Smooth muscle cell of the brain vasculature (primary cell): ENCODE results near the gene GAB3.

ENCODE experiments used
- DNase-seq: peaks from one replicate; pipeline ENCODE4 v3.0.0-alpha.2; 2012; ENCODE audit warnings: low read depth, low spot score

GAB3 gene, protein sequence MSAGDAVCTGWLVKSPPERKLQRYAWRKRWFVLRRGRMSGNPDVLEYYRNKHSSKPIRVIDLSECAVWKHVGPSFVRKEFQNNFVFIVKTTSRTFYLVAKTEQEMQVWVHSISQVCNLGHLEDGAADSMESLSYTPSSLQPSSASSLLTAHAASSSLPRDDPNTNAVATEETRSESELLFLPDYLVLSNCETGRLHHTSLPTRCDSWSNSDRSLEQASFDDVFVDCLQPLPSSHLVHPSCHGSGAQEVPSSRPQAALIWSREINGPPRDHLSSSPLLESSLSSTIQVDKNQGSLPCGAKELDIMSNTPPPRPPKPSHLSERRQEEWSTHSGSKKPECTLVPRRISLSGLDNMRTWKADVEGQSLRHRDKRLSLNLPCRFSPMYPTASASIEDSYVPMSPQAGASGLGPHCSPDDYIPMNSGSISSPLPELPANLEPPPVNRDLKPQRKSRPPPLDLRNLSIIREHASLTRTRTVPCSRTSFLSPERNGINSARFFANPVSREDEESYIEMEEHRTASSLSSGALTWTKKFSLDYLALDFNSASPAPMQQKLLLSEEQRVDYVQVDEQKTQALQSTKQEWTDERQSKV

GRCh38 chrX:154750301-154751202 is at the start of gene GAB3:
Gene GAB3, minus strand, starts transcription at chrX:154751077. Its CDS starts 52 bp downstream, at chrX:154751025.
- DNase-seq: no peak

GRCh38 chrX:154799556-154800348 is 48.9 kb upstream of the GAB3 start:
- peak; percentile 32 for DNase-seq

GRCh38 chrX:154797006-154797405 is 46.1 kb upstream of the GAB3 start:
- DNase-seq: no peak

- no peak for DNase-seq
Measured at GRCh38 chrX:154795016-154795415, 44.1 kb upstream of the GAB3 start.

GRCh38 chrX:154793084-154793795 is 42.4 kb upstream of the GAB3 start:
- no peak for DNase-seq

GRCh38 chrX:154791939-154792338 is 41.1 kb upstream of the GAB3 start:
- no peak for DNase-seq

- no peak for DNase-seq
Measured at GRCh38 chrX:154791467-154791866, 40.6 kb upstream of the GAB3 start.

DNA sequence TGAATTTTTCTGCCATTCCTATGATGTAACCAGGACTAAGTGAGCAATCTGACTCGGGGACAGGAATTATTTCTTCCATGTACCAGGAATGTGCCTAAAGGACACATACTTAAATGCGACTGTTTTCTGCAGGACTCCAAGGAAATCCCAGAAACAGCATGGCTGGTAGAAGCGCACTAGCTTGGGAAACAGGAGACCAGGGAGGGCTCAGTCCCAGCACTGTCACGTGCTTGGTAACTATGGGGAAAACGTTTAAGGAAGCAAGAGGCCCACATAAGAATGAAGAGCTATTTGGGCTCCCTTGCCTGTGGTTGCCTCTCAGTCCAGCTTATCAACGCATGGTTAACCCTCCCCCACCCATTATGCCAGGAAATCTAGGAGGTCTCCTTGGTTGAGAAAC is 34.8 kb upstream of the GAB3 start:
- no peak for DNase-seq

- DNase-seq: no peak
Measured at GRCh38 chrX:154784149-154784995, 33.5 kb upstream of the GAB3 start.

- DNase-seq: no peak
Measured at GRCh38 chrX:154780968-154781367, 30.1 kb upstream of the GAB3 start.

- no peak for DNase-seq
Measured at GRCh38 chrX:154779261-154779660, 28.4 kb upstream of the GAB3 start.

DNA sequence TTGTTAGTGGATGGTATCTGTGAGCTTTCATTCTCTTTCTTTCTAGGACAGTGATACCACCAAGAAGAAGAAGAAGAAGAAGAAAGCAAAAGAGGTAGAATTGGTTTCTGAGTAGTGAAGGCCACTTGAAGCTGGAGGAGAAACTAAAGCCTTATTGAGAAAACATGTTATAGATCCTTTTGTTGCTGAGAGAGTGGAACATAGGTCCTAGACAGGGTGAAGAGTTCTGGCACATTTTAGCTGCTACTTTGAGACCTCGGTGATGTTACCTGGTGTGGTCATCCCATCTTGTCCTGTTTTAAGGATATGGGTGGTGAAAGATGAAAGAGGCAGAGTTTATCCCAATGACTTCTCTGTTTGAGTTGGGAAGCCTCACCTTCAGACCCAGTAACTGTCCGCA is 25.9 kb upstream of the GAB3 start:
- no peak for DNase-seq

GRCh38 chrX:154775419-154776349 is 24.8 kb upstream of the GAB3 start:
- DNase-seq: no peak

GRCh38 chrX:154774622-154775021 is 23.7 kb upstream of the GAB3 start:
- no peak for DNase-seq

GRCh38 chrX:154762537-154763296 is 11.8 kb upstream of the GAB3 start, which contains the start of gene DKC1:
Gene DKC1, plus strand, starts transcription at chrX:154762864. Its CDS starts 102 bp downstream, at chrX:154762966.
- peak; percentile 80 for DNase-seq

DNA sequence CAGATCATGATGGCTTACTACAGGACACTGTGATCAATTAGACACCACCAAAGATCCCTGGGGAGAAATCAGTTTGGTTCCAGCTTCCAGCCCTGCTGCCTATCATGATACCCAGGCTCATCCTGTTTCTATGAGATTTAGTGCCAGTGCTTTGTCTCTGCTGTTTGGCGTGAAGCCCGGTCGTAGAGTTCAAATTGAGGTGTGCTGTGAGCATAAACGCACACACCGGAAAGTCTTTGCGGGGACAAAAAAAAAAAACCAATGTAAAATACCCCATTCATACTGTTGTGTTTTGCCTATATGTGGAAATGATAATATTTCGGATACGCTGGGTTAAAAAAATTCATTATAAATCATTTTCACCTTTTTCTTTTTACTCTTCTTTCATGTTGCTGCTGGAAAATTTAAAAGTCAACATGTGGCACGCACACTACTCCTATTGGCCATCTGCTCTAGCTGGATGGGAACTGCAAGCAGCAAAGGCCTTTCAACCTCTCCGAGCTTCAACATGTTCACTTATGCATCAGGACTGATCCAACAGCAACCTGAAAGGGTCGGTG is 11.2 kb upstream of the GAB3 start:
- DNase-seq: no peak

DNA sequence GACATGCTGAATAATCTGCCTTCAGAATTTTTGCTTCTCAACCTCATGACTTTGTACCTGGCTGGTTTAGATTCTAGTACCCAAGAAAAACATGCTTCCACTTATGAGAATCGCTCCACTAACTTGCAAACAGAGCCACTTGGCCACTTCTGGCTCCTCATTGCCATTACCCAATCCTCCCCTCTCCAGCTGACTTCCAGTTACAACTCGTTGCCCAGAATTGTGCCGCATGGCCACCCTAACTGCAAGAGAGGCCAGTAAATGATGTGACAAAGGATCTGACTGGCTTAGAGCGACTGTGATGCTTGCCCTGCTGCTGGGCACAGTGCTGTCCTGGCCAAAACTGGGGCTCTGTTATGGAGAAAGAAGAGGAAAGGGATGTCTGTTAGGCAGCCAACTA is 7.8 kb upstream of the GAB3 start:
- DNase-seq: no peak
